IMR-90 (cell line): ENCODE data around the gene C20orf144. TPM values are rescaled to one million over a fixed set of nuclear protein-coding genes. Genes with fewer than 3 reads are reported as not detected.

Experiments
- ATAC-seq: fragments of 200-7000 bp; cut with Tn5 transposase; 2 replicates; pipeline ENCODE4 v1.9.1; 2020; ENCODE audit warnings: low read depth, mild to moderate bottlenecking, moderate library complexity
- BruUV-seq: library from RNA; stranded (reverse); fragments of 400-500 nt; replicated peaks from 2 replicates; lab custom pipeline; 2021; lab: Mats Ljungman, UMichigan
- CTCF ChIA-PET: fragments of 300-600 bp; formaldehyde crosslinking; extraction: SDS; loops from one replicate; lab custom pipeline; 2021; ENCODE audit warnings: antibody characterized with exemption; lab: Yijun Ruan, JAX
- POLR2A ChIA-PET: fragments of 300-600 bp; sonication (Branson Sonifier 250); formaldehyde crosslinking; loops from one replicate; lab custom pipeline; 2022; ENCODE audit warnings: antibody characterized with exemption; ENCODE audit not compliant: unreplicated experiment; lab: Charles Lee
- DNase-seq: peaks from one replicate; pipeline ENCODE4 v3.0.0; 2013
- H2AFZ ChIP-seq: replicated peaks from 2 replicates; pipeline ENCODE3; 2013; ENCODE audit warnings: low read length, mild to moderate bottlenecking; ENCODE audit not compliant: poor library complexity
- H2AK5ac ChIP-seq: 2 replicates; pipeline ENCODE4 v1.6.1; 2013; ENCODE audit warnings: low read depth, low read length, inconsistent platforms
- H2AK9ac ChIP-seq: replicated peaks from 2 replicates; pipeline ENCODE3; 2013; ENCODE audit warnings: mild to moderate bottlenecking, low read depth, low read length, moderate library complexity; ENCODE audit not compliant: poor library complexity
- H2BK120ac ChIP-seq: 2 replicates; pipeline ENCODE4 v1.6.1; 2013; ENCODE audit warnings: low read depth, low read length, inconsistent platforms
- H2BK15ac ChIP-seq: 3 replicates; pipeline ENCODE4 v1.6.1; 2013; ENCODE audit warnings: low read depth, low read length, inconsistent platforms
- H2BK20ac ChIP-seq: 2 replicates; pipeline ENCODE4 v1.6.1; 2013; ENCODE audit warnings: low read depth, mild to moderate bottlenecking, inconsistent platforms, low read length, moderate library complexity
- H2BK5ac ChIP-seq: 2 replicates; pipeline ENCODE4 v1.6.1; 2013; ENCODE audit warnings: mild to moderate bottlenecking, low read depth, low read length, inconsistent platforms; ENCODE audit not compliant: poor library complexity, severe bottlenecking
- H3K14ac ChIP-seq: replicated peaks from 2 replicates; pipeline ENCODE4 v1.6.1; 2013; ENCODE audit warnings: low read depth, low read length, inconsistent platforms
- H3K18ac ChIP-seq: 2 replicates; pipeline ENCODE4 v1.6.1; 2013; ENCODE audit warnings: low read depth, low read length, control low read depth
- H3K23ac ChIP-seq: 2 replicates; pipeline ENCODE4 v1.6.1; 2013; ENCODE audit warnings: low read depth, low read length, inconsistent platforms
- H3K27ac ChIP-seq: 2 replicates; pipeline ENCODE4 v1.5.1; 2013; ENCODE audit warnings: mild to moderate bottlenecking, control low read depth, low read length; ENCODE audit not compliant: insufficient read depth
- H3K27me3 ChIP-seq: 2 replicates; pipeline ENCODE4 v1.6.1; 2013; ENCODE audit warnings: low read length; ENCODE audit not compliant: control insufficient read depth, insufficient read depth
- H3K36me3 ChIP-seq: 2 replicates; pipeline ENCODE4 v1.6.1; 2013; ENCODE audit warnings: low read length, mixed read lengths; ENCODE audit not compliant: control insufficient read depth, insufficient read depth
- H3K4ac ChIP-seq: 2 replicates; pipeline ENCODE4 v1.6.1; 2013; ENCODE audit warnings: low read depth, low read length, inconsistent platforms
- H3K4me1 ChIP-seq: 2 replicates; pipeline ENCODE4 v1.6.1; 2013; ENCODE audit warnings: low read length, mixed read lengths; ENCODE audit not compliant: control insufficient read depth, insufficient read depth
- H3K4me2 ChIP-seq: 2 replicates; pipeline ENCODE4 v1.6.1; 2013; ENCODE audit warnings: low read depth, mild to moderate bottlenecking, control low read depth, low read length, moderate library complexity
- H3K4me3 ChIP-seq: 2 replicates; pipeline ENCODE4 v1.5.1; 2013; ENCODE audit warnings: low read depth, mild to moderate bottlenecking, control low read depth, low read length, moderate library complexity; ENCODE audit not compliant: insufficient read depth
- H3K56ac ChIP-seq: 2 replicates; pipeline ENCODE4 v1.6.1; 2013; ENCODE audit warnings: low read length, inconsistent platforms; ENCODE audit not compliant: insufficient read depth; ENCODE audit errors: extremely low read depth
- H3K79me1 ChIP-seq, 2 experiments: 2 replicates each; pipeline ENCODE4 v1.6.1; 2013; ENCODE audit warnings: low read length in 2 of 2, inconsistent platforms in 1 of 2, low read depth in 1 of 2
- H3K9ac ChIP-seq: 2 replicates; pipeline ENCODE4 v1.6.1; 2013; ENCODE audit warnings: low read depth, low read length, control low read depth
- H3K9me1 ChIP-seq: 2 replicates; pipeline ENCODE4 v1.6.1; 2013; ENCODE audit warnings: low read length, inconsistent platforms; ENCODE audit not compliant: insufficient read depth
- H3K9me3 ChIP-seq: 2 replicates; pipeline ENCODE4 v1.6.1; 2013; ENCODE audit warnings: low read length; ENCODE audit not compliant: control insufficient read depth, insufficient read depth
- H4K20me1 ChIP-seq: 2 replicates; pipeline ENCODE4 v1.6.1; 2013; ENCODE audit warnings: low read length, inconsistent platforms; ENCODE audit not compliant: insufficient read depth
- H4K5ac ChIP-seq: 2 replicates; pipeline ENCODE4 v1.6.1; 2013; ENCODE audit warnings: mild to moderate bottlenecking, low read depth, low read length, control low read depth
- H4K8ac ChIP-seq, 2 experiments: 2 replicates each; pipeline ENCODE4 v1.6.1; 2013; ENCODE audit warnings: low read depth in 2 of 2, low read length in 2 of 2, control low read depth in 1 of 2, inconsistent platforms in 1 of 2
- H4K91ac ChIP-seq: 2 replicates; pipeline ENCODE4 v1.6.1; 2013; ENCODE audit warnings: low read depth, low read length, inconsistent platforms; ENCODE audit not compliant: insufficient read depth
- BHLHE40 ChIP-seq: fragments of 150-350 bp; IDR thresholded peaks from 2 replicates; pipeline ENCODE4 v1.6.1; 2016; ENCODE audit warnings: mild to moderate bottlenecking, low read depth, low read length
- CEBPB ChIP-seq: IDR thresholded peaks from 2 replicates; pipeline ENCODE4 v1.6.1; 2012; ENCODE audit warnings: low read depth, low read length, improper control_type of control experiment
- MAFK ChIP-seq: IDR thresholded peaks from 2 replicates; pipeline ENCODE4 v1.6.1; 2012; ENCODE audit warnings: low read depth, low read length, improper control_type of control experiment
- MXI1 ChIP-seq: IDR thresholded peaks from 2 replicates; pipeline ENCODE4 v1.6.1; 2012; ENCODE audit warnings: low read depth, mild to moderate bottlenecking, low read length, moderate library complexity, borderline replicate concordance
- NFE2L2 ChIP-seq: fragments of 150-350 bp; IDR thresholded peaks from 2 replicates; pipeline ENCODE4 v1.6.1; 2016; ENCODE audit warnings: low read depth, mild to moderate bottlenecking, low read length
- RCOR1 ChIP-seq: IDR thresholded peaks from 2 replicates; pipeline ENCODE4 v1.6.1; 2012; ENCODE audit warnings: mild to moderate bottlenecking, low read length, improper control_type of control experiment; ENCODE audit not compliant: insufficient replicate concordance
- SMC3 ChIP-seq: fragments of 150-350 bp; IDR thresholded peaks from 2 replicates; pipeline ENCODE4 v1.6.1; 2016; ENCODE audit warnings: low read depth, mild to moderate bottlenecking, antibody characterized with exemption, low read length, moderate library complexity
- WGBS, 2 experiments: methylation state at CpG; one replicate each; pipeline versions ENCODE4 v1.1.5 to v1.1.7; 2013; ENCODE audit warnings: missing lambda C conversion rate in 2 of 2; ENCODE audit not compliant: insufficient read length in 1 of 2; ENCODE audit errors: extremely low coverage in 2 of 2; 5-methylcytosine and 5-hydroxymethylcytosine counted together
- dilution Hi-C: fragments of 300-500 bp; cut with HindIII; formaldehyde crosslinking; loops from one replicate; pipeline ENCODE4 v1.14.3; 2018; ENCODE audit warnings: low sequenced_read_pairs; ENCODE audit not compliant: unreplicated experiment
- in situ Hi-C: fragments of 300-500 bp; cut with MboI; formaldehyde crosslinking; loops from 3 replicates; pipeline ENCODE4 v1.14.3; 2019; ENCODE audit warnings: low sequenced_read_pairs, inconsistent platforms, mixed read lengths
- intact Hi-C: fragments of 100-400 bp; cut with micrococcal nuclease; formaldehyde crosslinking; loops from 2 replicates; pipeline ENCODE4 v1.10.0; 2022
- polyA plus RNA-seq, 3 experiments: library from polyadenylated mRNA; depleted of rRNA; stranded (reverse); fragments of >200 nt; gene quantifications; 2 replicates each; pipeline ENCODE4 v1.2.3, GENCODE V29; 2012; ENCODE audit warnings: low replicate concordance in 1 of 3
- total RNA-seq: library from RNA; depleted of rRNA; stranded (reverse); fragments of >200 nt; gene quantifications from 2 replicates; pipeline ENCODE4 v1.2.3, GENCODE V29; 2012
- TF ChIP-seq, protein P1 (sequence below): fragments of 150-350 bp; IDR thresholded peaks from 2 replicates; pipeline ENCODE4 v1.6.1; 2016; ENCODE audit warnings: low read depth, mild to moderate bottlenecking, low read length, moderate library complexity, borderline replicate concordance
- TF ChIP-seq, protein P2 (sequence below): fragments of 150-350 bp; IDR thresholded peaks from 2 replicates; pipeline ENCODE4 v1.6.1; 2017; ENCODE audit warnings: mild to moderate bottlenecking, antibody characterized with exemption, low read length, low read depth

Gene C20orf144
- total and polyA plus RNA-seq, 2 of the 4 experiments (the other 2 are of a cell fraction), result under 0.01 to 0.19 TPM

DNA sequence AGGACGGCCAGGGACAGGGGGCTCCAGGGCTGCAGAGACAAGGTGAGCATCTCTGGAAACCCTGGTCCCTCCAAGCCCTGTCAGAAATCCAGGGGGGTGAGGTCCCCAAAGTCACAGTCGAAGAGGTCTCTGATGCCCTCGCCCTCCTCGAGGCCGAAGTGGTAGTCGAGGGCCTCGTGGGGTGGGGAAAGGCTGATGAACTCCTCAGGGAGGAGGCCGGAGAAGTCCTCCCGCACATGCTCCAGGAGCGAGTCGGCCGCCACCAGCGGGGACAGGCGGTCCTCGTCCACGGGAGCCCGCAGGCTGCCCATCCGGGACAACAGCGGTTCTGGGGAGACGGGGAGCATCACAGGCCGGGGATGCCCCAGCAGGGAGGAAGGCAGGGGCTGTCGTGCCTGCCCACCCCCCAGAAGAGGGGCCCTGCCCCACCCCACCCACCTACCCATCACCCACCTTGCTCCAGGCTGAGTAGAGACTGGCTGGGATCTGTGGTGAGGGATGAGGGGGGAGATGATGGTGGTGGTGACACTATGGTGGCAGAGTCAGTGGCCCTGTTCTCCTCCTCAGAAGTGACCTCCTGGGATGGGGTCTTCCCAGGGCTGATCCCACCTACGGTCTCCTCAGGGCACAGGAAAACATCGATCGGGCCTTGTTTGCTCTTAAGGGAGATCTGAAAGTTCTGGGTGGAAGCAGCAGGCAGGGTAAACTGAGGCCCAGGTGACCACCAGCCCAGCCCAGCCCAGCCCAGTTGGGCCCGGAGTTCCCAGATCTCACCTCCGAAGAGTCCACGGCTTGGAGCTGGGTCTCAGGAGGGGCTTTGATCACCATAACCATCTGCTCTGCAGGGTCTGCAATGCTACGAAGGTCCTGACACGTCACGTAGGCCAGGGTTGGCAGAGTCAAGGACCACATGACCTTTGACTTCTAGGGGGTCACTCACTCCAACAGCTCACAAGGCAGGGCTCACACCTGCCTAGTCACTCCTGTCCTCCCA lies 14.8 kb downstream of the C20orf144 start (continued):
- TF ChIP-seq MXI1, result no peak
- no peak for TF ChIP-seq MAFK

DNA sequence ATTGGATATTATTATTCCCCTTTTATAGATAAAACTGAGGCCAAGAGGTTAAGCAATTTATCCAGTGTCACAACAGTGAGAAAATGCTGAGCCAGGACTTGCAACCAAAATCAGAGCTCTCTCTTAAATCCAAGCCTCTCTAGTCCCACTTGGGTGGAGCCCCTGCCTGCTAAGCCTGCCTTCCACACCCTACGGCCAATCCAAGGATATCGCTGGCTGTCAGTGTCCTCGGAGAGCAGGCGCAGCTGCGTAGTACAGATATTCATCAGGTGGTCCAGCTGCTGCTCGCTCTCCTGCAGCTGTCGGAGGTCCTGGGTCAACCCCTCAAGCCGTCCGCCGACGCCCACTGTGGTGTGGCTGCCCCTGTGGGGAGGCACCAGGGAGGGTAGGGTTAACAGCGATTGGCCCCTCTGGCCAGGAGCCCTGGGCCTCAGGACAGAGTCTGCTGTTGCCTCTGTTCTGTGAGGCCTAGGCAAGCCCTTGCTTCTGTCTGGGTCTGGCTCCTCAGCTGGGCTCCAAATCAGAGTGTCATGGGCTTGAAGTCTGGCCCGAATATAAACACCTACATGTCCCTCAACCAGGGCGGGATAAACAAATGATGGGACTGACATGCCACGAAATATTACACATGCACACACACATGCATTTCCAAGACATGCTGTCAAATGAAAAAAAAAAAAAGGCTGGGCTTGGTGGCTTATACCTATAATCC lies 16.0 kb downstream of the C20orf144 start:
- Histone ChIP-seq H3K18ac (no peak overlapping the region), H4K91ac (no peak overlapping the region), H3K36me3 (no peaks in the 10 kb centered on the region; the same call in 1 of the 2 replicates), H3K4me3 (no peak overlapping the region), H4K20me1 (peaks cover 31% of the 10 kb centered on the region), H3K27ac (no peak overlapping the region), H2AK5ac (no peak overlapping the region), H2BK5ac (no peak overlapping the region), H2AK9ac (no peak overlapping the region), H2BK20ac (no peak overlapping the region), H3K4me1 (peaks cover 21% of the 10 kb centered on the region), H3K9me1 (peaks cover 22% of the 10 kb centered on the region), H2BK15ac (no peak overlapping the region), H3K79me1 (peaks cover 6 to 51% of the 10 kb centered on the region in 2 experiments; a peak in 3 of 4 replicates), H3K9ac (no peak overlapping the region), H3K4me2 (no peak overlapping the region), H2BK120ac (no peak overlapping the region), H3K27me3 (no peaks in the 10 kb centered on the region), H4K8ac (no peak overlapping the region), H3K56ac (no peak overlapping the region), H3K14ac (no peak overlapping the region), H2AFZ (no peak overlapping the region), H4K5ac (no peak overlapping the region), H3K9me3 (no peaks in the 10 kb centered on the region), H3K4ac (no peak overlapping the region), H3K23ac (no peak overlapping the region)
- intact Hi-C loops (no loop called here), dilution Hi-C loops (no loop called here), in situ Hi-C loops (no loop called here)
- TF ChIP-seq, protein P1, sequence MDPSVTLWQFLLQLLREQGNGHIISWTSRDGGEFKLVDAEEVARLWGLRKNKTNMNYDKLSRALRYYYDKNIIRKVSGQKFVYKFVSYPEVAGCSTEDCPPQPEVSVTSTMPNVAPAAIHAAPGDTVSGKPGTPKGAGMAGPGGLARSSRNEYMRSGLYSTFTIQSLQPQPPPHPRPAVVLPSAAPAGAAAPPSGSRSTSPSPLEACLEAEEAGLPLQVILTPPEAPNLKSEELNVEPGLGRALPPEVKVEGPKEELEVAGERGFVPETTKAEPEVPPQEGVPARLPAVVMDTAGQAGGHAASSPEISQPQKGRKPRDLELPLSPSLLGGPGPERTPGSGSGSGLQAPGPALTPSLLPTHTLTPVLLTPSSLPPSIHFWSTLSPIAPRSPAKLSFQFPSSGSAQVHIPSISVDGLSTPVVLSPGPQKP, result no peak
- TF ChIP-seq NFE2L2 (no peak), SMC3 (no peak), BHLHE40 (no peak), RCOR1 (no peak), CEBPB (no peak)
- TF ChIP-seq, protein P2, sequence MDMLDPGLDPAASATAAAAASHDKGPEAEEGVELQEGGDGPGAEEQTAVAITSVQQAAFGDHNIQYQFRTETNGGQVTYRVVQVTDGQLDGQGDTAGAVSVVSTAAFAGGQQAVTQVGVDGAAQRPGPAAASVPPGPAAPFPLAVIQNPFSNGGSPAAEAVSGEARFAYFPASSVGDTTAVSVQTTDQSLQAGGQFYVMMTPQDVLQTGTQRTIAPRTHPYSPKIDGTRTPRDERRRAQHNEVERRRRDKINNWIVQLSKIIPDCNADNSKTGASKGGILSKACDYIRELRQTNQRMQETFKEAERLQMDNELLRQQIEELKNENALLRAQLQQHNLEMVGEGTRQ, result no peak
- DNase-seq, result no peak
- no TSS peak for BruUV-seq
- 84% methylated on average over 11 of the region's 15 CpGs; no CpG with 5 or more reads in 1 of the 2 experiments for WGBS, 2 experiments
- POLR2A ChIA-PET, result interaction anchor here (0.7 kb wide), 1 partner anchor 234 kb away, joined by 3 read pairs; no protein-coding TSS in a partner anchor
- no peak for ATAC-seq
- CTCF ChIA-PET, result no interaction called here
